Measurements from ENCODE around the gene RNF227. TPM values are rescaled to one million over a fixed set of nuclear protein-coding genes. Genes with fewer than 3 reads are reported as not detected.

Gene RNF227
- total and polyA plus RNA-seq, 2 of the 13 experiments (the other 11 are each of a cell fraction or from before 2014, with no cell fraction given) = 0.20 to 0.79 TPM

DNA sequence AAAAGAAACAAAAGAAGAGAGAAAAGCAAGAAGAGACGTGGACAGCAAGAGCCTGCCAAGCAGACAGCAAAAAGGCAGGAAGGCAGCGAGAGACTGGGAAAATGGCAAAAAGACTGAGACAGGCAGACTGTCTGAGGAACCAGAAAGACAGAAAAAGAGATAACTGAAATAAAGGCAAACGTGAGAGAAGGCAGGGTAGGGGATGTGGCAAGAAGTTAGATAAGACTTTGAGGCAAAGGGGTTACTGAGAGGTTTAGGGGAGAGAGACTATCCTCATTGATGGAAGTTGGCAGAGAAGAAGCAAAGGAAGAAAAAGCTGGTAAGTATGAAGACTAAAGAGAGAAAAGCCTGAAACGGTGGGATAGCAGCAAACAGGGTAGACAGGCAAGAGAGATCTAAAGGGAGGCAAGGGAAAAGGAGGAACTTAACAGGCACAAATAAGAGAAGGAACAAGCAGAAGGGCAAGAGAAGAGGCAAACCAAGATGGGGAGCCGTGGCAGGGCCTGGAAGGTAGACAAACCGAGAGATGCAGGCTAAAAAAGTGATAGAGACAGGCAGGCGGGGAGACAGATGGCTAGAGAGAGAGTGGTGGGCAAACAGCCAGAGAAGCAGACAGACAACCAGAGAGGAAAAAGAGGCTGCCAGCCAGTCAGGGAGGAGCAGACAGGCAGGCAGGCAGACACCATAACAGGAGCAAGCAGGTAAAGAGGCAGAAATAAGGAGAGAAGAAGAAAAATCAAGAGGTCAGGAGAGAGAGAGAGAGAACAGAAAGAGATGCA, 34.6 kb downstream of the RNF227 start:
- CTCF ChIA-PET (ENCODE audit: low intra/inter-chr PET ratio, low total read pairs) = no interaction called here
- Histone ChIP-seq H2AFZ (ENCODE audit: low read length) (no peak overlapping the region), H3K9ac (ENCODE audit: insufficient read depth, low read depth, low read length) (no peak overlapping the region), H3K27ac (ENCODE audit: extremely low read length, insufficient read depth, low read length) (no peak overlapping the region), H3K9me3 (ENCODE audit: low read length) (no peaks in the 10 kb centered on the region), H3K4me3 (replicated peaks in 1 of 3; ENCODE audit: insufficient read depth in 1 of 3, low read depth in 2 of 3, low read length in 3 of 3) (no peak overlapping the region), H4K20me1 (ENCODE audit: insufficient read depth, low read length) (no peaks in the 10 kb centered on the region), H3K36me3 (replicated peaks in 1 of 2; ENCODE audit: control insufficient read depth in 1 of 2, insufficient read depth in 2 of 2, low read length in 2 of 2) (no peaks in the 10 kb centered on the region), H3K4me1 (ENCODE audit: insufficient read depth, low read length) (peaks cover 31% of the 10 kb centered on the region), H3K79me2 (ENCODE audit: insufficient read depth, low read length) (no peaks in the 10 kb centered on the region), H3K27me3 (ENCODE audit: control insufficient read depth in 1 of 2, insufficient read depth in 2 of 2, low read length in 2 of 2) (peaks cover 1 to 16% of the 10 kb centered on the region in 2 experiments; a peak in 2 of 5 replicates), H3K4me2 (ENCODE audit: low read depth, low read length) (no peak overlapping the region)
- 54% methylated on average over 7 of the region's 7 CpGs for WGBS (ENCODE audit: low lambda C conversion rate)
- ATAC-seq (no peak), DNase-seq (ENCODE audit: low spot score) (no peak), FAIRE-seq (no peak)
- no TSS peak for BruUV-seq (replicated peaks)
- in situ Hi-C loops (cut with HindIII; ENCODE audit: extremely low pct_ligation_motif_present, low pct_unique_long_range_greater_than_20kb) = no loop called here
- POLR2A ChIA-PET = no interaction called here
- intact Hi-C loops (cut with micrococcal nuclease; ENCODE audit: unreplicated experiment) = no loop called here
- TF ChIP-seq, protein P1, sequence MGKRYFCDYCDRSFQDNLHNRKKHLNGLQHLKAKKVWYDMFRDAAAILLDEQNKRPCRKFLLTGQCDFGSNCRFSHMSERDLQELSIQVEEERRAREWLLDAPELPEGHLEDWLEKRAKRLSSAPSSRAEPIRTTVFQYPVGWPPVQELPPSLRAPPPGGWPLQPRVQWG (CRISPR knock-in tag; IDR thresholded peaks at IDR 0.05; ENCODE audit: borderline replicate concordance, low read depth) = no peak
- TF ChIP-seq, protein P2, sequence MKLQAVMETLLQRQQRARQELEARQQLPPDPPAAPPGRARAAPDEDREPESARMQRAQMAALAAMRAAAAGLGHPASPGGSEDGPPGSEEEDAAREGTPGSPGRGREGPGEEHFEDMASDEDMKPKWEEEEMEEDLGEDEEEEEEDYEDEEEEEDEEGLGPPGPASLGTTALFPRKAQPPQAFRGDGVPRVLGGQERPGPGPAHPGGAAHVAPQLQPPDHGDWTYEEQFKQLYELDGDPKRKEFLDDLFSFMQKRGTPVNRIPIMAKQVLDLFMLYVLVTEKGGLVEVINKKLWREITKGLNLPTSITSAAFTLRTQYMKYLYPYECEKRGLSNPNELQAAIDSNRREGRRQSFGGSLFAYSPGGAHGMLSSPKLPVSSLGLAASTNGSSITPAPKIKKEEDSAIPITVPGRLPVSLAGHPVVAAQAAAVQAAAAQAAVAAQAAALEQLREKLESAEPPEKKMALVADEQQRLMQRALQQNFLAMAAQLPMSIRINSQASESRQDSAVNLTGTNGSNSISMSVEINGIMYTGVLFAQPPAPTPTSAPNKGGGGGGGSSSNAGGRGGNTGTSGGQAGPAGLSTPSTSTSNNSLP (IDR thresholded peaks at IDR 0.05; ENCODE audit: low read depth, low read length) = no peak
- TF ChIP-seq, protein P3, sequence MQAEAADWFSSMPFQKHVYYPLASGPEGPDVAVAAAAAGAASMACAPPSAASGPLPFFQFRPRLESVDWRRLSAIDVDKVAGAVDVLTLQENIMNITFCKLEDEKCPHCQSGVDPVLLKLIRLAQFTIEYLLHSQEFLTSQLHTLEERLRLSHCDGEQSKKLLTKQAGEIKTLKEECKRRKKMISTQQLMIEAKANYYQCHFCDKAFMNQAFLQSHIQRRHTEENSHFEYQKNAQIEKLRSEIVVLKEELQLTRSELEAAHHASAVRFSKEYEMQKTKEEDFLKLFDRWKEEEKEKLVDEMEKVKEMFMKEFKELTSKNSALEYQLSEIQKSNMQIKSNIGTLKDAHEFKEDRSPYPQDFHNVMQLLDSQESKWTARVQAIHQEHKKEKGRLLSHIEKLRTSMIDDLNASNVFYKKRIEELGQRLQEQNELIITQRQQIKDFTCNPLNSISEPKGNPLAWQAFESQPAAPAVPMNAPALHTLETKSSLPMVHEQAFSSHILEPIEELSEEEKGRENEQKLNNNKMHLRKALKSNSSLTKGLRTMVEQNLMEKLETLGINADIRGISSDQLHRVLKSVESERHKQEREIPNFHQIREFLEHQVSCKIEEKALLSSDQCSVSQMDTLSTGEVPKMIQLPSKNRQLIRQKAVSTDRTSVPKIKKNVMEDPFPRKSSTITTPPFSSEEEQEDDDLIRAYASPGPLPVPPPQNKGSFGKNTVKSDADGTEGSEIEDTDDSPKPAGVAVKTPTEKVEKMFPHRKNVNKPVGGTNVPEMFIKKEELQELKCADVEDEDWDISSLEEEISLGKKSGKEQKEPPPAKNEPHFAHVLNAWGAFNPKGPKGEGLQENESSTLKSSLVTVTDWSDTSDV (CRISPR knock-in tag; IDR thresholded peaks at IDR 0.05) = no peak
- TF ChIP-seq ZNF781 (CRISPR knock-in tag; IDR thresholded peaks at IDR 0.05; ENCODE audit: borderline replicate concordance, not compliant biosample characterization) (no peak), ZNF569 (CRISPR knock-in tag; IDR thresholded peaks at IDR 0.05; ENCODE audit: borderline replicate concordance) (no peak), MAFG (CRISPR knock-in tag; IDR thresholded peaks at IDR 0.05) (no peak)
- TF ChIP-seq, protein P4, sequence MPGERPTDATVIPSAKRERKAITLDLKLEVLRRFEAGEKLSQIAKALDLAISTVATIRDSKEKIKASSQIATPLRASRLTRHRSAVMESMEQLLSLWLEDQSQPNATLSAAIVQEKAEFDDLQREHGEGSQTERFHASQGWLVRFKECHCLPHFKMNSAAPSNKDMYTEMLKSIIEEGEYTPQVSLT (CRISPR knock-in tag; IDR thresholded peaks at IDR 0.05; ENCODE audit: borderline replicate concordance, low read depth) = no peak
- TF ChIP-seq, protein P5, sequence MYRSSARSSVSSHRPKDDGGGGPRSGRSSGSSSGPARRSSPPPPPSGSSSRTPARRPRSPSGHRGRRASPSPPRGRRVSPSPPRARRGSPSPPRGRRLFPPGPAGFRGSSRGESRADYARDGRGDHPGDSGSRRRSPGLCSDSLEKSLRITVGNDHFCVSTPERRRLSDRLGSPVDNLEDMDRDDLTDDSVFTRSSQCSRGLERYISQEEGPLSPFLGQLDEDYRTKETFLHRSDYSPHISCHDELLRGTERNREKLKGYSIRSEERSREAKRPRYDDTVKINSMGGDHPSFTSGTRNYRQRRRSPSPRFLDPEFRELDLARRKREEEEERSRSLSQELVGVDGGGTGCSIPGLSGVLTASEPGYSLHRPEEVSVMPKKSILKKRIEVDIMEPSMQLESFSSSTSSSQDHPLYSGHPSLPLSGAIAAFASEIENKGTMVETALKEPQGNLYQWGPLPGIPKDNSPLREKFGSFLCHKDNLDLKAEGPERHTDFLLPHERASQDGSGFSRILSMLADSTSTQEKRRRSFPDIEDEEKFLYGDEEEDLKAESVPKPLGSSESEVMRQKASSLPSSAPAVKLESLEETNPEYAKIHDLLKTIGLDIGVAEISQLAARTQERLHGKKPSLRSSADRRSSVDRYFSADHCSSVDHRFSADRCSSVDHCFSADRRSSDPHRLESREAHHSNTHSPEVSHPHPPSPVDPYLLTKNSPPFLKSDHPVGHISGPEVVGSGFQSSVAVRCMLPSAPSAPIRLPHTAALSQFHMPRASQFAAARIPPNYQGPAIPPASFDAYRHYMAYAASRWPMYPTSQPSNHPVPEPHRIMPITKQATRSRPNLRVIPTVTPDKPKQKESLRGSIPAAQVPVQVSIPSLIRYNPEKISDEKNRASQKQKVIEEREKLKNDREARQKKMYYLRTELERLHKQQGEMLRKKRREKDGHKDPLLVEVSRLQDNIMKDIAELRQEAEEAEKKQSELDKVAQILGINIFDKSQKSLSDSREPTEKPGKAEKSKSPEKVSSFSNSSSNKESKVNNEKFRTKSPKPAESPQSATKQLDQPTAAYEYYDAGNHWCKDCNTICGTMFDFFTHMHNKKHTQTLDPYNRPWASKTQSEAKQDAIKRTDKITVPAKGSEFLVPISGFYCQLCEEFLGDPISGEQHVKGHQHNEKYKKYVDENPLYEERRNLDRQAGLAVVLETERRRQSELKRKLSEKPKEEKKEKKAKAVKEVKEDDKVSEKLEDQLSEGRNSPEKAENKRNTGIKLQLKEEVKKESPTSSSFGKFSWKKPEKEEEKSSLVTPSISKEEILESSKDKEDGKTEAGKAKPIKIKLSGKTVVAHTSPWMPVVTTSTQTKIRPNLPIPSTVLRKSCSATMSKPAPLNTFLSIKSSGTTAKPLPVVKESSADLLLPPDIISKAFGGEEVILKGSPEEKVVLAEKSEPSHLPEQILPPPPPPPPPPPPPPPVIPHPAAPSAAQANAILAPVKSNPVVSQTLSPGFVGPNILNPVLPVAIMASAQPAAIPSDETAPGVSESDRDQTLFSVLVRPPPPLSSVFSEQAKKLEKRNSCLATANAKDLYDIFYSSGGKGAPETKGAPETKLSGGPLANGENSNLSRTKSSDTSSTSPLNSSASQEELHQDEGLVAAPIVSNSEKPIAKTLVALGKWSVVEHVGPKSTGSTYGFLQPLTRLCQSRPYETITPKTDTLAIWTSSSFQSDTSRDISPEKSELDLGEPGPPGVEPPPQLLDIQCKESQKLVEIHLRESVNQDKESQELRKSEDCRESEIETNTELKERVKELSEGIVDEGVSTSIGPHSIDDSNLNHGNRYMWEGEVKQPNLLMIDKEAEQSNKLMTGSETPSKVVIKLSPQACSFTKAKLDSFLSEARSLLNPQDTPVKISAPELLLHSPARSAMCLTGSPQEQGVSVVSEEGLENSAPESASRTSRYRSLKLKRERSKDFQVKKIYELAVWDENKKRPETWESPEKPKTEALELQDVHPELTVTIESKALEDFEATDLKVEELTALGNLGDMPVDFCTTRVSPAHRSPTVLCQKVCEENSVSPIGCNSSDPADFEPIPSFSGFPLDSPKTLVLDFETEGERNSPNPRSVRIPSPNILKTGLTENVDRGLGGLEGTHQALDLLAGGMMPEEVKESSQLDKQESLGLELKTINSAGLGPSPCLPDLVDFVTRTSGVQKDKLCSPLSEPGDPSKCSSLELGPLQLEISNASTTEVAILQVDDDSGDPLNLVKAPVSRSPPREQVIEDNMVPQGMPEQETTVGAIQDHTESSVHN (CRISPR knock-in tag; IDR thresholded peaks at IDR 0.05) = no peak
